OCI-M1 (cell line): ENCODE data around the gene MEX3A.

Experiments used
- DNase-seq: peaks from one replicate; lab custom pipeline; 2025; lab: John Stamatoyannopoulos, UW

Gene MEX3A

GRCh38 chr1:156102633-156103511 lies 20.6 kb upstream of the MEX3A start:
- DNase-seq, result no peak

DNA sequence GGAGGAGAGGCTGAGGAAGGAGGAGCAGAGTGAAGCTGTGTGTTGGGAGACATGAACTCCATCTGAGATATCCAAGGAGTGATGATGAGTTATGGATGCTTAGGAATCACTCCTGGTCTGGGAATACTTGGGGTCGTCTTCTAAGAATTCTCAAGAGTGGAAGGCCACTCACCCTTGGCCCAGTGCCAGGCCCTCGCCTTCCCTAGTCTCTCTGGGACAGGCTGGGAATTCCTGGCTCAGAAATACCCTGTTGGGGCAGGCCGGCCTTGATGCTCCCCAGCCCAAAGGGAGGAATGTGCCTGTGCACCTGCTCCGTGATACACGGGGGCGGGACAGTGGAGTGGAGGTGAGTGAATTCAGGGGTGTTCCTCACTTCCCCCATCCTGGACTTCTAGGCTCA lies 19.6 kb upstream of the MEX3A start:
- no peak for DNase-seq

DNA sequence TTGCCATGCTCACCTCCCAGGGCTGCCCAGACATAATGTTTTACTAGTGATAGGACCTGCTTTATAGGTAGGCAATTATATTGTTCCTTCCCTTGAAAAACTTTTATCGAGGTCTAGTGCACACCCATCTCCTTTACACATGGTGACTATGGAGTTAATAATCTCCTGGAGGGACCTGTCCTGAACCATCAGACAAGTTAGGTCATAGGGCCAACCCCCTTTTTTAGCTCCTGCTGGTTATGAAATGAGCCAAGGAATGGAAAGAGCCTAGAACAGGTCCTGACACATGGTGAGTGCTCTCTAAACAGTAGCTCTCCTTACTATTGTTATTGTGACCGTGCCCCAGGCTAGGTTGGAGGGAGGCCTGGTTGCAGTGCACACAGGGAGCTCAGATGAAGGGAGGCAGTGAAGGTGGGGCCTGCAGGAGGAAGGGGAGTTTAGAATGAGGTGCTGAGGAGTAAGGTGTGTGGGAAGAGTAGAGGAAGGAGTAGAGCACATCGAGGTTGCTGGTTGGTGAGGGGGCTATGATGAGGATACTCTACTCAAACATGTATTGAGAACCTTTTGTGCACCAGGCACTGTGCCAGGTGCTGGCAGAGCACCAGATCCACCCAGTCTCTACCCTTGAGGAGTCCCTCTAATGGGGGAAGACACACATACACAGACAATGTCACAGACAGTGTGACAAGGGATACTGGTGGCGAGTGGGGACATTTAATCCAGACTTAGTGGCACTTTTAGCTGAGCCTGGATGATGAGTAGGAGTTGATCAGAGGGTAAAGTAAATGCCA lies 18.1 kb upstream of the MEX3A start:
- DNase-seq, result no peak

DNA sequence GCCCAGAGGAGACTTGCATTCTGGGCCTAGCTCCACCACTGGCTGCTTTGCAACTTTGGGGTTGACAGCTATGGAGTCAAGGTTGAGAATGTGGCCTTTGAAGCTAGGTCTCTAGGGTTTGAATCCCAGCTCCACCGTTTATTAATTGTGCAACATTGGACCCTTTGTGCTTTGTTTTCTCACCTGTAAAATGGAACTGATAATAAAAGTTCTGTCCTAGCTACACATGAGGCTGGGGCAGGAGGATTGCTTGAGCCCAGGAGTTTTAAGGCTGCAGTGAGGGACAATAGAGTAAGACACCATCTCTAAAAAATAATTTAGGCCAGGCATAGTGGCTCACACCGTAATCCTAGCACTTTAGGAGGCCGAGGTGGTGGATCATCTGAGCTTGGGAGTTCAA lies 17.0 kb upstream of the MEX3A start:
- no peak for DNase-seq

DNA sequence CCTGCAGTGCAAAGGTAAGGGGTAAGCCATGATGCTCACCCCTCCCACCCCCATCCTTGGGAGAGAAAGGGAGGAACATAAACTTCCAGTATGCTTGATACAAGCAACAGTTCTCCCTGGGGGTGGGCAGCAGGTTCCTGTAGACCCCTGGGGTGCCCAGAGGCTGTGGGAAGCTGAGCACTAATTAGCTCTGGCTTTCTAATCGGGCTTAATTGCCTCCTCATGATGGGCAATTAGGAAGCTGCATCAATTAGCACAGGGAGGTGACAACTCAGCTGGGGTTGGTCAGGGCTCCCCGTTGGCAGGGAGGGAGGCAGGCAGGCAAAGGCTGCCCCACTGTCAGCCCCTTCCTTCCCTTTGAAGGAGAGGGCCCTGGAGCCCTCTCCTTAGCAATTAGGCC lies 16.5 kb upstream of the MEX3A start:
- no peak for DNase-seq

GRCh38 chr1:156097499-156098178 lies 15.4 kb upstream of the MEX3A start:
- no peak for DNase-seq

DNA sequence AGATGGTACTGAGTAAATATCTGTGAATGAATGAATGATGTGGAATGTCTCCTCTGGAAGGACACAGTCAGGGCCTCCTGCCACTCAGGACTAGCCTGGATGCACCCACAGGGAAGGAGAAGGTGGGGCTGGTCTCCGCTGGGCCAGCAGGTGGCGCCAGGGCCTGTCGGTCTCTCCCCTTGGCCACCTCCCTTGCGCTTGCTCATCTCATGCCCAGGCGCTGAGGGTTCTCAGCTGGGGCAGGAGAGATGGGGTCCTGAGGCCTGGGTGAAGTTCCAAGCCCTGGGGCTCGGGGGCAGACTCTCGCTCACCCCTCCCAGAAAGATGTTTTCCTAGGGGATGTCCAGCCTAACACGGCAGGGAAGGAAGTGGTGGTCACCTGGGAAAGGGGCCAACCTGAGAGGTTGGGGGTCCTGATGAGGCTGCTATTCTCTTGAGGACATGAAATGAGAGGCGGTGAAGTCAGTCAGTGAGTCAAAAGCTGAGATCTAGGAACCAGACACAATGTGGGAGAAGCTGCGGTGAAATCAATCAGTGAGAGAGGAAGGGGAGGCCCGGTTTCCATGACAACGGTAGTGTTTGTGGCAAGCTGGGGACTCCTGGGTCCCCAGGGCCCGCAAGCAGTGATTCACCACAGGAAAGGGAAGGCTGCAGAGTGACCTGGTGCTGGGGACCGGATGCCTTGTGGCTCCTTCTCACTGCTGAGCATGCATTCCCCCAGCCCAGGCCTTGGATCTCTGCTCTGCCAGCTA lies 14.6 kb upstream of the MEX3A start:
- DNase-seq, result peak; percentile 91

DNA sequence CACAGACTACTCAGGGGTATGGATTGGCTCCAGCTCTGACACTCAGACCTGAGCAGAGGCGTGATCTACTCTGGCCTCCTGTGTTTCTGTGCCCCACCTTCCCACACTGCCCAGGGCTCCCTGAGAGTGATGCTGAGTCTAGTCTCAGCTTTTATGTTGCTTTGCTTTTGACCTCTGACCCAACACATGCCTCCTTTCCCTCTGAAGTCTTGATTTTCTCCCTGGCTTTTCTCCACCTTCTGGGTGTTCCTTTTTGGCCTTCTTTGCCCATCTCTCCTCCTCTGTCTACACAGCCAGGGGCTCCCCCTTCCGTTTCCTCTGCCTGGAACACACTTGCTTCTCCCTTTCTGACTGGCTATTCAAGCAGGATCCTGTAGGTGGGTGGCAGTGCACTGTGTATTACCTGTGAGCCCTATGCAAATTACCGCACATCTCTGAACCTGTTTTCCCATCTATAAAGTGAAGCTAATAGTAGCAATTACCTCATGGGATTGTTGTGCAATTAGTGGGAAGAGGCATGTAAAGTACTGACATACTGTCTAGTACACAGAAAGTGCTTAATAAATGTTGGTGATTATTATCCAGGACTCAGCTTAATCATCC lies 13.7 kb upstream of the MEX3A start:
- no peak for DNase-seq

- no peak for DNase-seq
Measured at GRCh38 chr1:156091610-156092009, 9.3 kb upstream of the MEX3A start.

- DNase-seq, result peak; percentile 90
Measured at GRCh38 chr1:156090840-156091188, 8.5 kb upstream of the MEX3A start.

GRCh38 chr1:156090138-156090839 lies 8.0 kb upstream of the MEX3A start:
- no peak for DNase-seq

DNA sequence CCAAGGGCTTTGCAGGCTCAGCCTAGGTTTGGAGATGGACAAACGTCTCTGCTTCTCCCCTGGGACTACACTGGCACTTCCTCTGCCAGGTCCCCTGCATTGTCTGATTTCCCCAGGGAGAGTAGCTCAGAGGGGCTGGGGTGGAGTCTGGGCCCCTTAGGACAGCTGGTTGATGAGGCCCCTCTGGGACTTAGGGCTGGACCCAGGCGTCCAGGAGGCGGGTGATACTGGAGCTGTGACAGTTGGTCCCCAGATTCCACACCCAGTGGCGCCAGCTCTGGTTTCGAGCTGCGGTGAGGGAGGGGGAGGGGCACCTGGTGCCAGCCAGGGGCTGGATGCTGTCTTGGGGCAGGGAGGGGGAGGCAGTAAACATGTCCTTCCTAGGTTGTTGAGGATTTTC lies 7.4 kb upstream of the MEX3A start:
- no peak for DNase-seq

- no peak for DNase-seq
Measured at GRCh38 chr1:156086256-156086662, 4.0 kb upstream of the MEX3A start.

DNA sequence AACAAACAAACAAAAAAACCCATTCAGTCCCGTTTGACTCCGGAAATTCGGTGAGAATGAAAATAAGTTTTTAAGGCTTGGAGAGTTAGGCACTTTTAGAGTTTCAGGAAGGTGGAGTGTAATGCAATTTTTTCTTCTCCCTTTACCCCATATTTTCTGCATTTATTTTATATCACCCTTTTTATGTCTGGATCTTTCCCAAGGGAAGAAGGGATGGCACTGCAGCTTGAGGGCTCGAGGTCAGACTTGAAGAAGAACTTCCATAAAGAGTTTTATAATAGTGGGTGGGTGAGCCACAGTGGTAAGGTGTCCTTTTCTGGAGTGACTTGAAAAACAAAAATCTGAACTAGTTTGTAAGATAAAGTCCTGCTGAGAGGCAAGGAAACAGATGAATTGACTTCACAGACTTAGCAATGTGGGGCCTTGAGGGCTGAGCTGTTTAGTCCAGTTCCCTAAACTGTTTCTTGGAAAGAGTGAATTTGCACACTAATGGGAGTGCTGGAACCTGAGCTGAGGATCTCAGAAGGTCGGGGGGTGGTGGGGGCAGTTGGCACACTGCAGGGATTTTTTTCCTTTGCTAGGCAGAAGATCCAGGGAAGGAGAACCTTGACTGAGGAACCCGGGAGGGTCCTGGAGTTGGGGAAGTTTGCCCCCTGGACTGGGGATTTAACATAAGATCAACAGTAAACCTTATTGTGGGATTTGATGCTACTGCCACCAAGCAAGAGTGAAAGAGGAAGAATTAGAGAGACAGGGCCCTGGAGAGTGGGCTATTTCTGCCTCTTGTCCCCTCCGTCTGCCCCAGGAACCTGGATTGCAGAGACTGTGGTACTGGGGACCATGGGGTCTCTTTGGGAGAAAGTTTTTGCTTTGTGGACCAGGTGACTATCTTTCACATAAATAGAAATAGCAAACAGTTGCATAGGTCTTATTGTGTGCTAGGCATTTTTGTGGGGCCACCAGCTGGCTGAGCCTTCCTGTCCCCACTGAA lies 1.8 kb upstream of the MEX3A start:
- DNase-seq, result peak; percentile 75

DNA sequence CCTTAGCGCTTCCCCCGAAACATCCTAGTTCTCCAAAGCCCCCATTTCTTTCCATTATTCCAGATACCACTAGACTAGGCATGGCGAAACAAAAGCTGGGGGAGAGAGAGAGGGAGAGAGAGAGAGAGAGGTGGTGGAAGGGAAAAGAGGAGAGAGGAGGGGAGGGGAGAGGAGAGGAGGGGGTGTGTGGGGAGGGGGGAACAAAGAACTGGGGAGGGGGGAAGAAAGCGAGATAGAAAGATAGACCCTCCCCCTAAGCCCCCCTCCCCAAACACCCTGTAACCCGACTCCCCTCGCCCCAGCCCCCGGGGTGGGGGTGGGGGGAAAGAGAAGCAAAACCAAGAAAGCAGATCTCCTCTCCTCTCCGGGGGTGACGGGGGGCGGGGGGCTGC lies 352 bp downstream of the MEX3A start:
- no peak for DNase-seq

- DNase-seq, result no peak
Measured at GRCh38 chr1:156081180-156081916, 917 bp downstream of the MEX3A start.

DNA sequence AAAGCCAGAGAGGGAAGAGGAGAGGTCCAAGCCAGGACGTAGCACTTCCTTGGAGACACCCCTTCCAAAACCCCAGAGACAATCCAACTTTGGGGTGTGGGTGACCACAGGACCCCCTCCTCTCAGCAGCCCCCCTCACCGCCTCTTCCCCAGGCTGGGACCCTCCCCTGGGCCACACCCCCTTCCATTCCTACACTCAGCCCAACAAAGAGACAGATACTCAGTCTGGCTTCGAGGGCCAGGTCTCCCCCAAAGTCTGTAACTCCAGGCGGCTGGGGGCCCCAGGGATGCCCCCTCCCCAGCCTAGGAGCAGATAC lies 1.4 kb downstream of the MEX3A start:
- no peak for DNase-seq

GRCh38 chr1:156080241-156080862 lies 1.9 kb downstream of the MEX3A start:
- DNase-seq, result no peak

GRCh38 chr1:156079762-156080161 lies 2.5 kb downstream of the MEX3A start:
- DNase-seq, result no peak
